ENCODE data around the gene SLC47A2. TPM values are rescaled to one million over a fixed set of nuclear protein-coding genes. Genes with fewer than 3 reads are reported as not detected.

Gene SLC47A2
- total RNA-seq, 4 donors from 2014 or later: 0.27 to 1.1 (median 0.32) TPM; not detected in 1

GRCh38 chr17:19641687-19642372 is 74.6 kb downstream of the SLC47A2 start:
- TF ChIP-seq POLR2A (IDR thresholded peaks at IDR 0.05): no peak
- no peak for TF ChIP-seq EP300 (IDR thresholded peaks at IDR 0.05; ENCODE audit: low read depth)
- TF ChIP-seq POLR2AphosphoS5 (IDR thresholded peaks at IDR 0.05): no peak
- TF ChIP-seq, protein P1, sequence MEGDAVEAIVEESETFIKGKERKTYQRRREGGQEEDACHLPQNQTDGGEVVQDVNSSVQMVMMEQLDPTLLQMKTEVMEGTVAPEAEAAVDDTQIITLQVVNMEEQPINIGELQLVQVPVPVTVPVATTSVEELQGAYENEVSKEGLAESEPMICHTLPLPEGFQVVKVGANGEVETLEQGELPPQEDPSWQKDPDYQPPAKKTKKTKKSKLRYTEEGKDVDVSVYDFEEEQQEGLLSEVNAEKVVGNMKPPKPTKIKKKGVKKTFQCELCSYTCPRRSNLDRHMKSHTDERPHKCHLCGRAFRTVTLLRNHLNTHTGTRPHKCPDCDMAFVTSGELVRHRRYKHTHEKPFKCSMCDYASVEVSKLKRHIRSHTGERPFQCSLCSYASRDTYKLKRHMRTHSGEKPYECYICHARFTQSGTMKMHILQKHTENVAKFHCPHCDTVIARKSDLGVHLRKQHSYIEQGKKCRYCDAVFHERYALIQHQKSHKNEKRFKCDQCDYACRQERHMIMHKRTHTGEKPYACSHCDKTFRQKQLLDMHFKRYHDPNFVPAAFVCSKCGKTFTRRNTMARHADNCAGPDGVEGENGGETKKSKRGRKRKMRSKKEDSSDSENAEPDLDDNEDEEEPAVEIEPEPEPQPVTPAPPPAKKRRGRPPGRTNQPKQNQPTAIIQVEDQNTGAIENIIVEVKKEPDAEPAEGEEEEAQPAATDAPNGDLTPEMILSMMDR (IDR thresholded peaks at IDR 0.05): no peak
- no peaks in the 10 kb centered on the region for H3K27me3 ChIP-seq
- no peaks in the 10 kb centered on the region for H3K36me3 ChIP-seq
- H3K27ac ChIP-seq: no peak overlapping the region
- in situ Hi-C loops (cut with MboI; ENCODE audit: low pct_ligation_motif_present in 1 of 4, low pct_unique_long_range_greater_than_20kb in 1 of 4, low sequenced_read_pairs in 3 of 4): loop anchor here in 3 of 4 donors (5.0 to 25.0 kb wide), 4 partner anchors 125 to 280 kb away; partner anchors contain the start of gene B9D1 (in 1 of the 3)
- H3K4me3 ChIP-seq: no peak overlapping the region
- DNase-seq: no peak
- 66 to 77% methylated on average over 4 of the region's 4 CpGs for WGBS, 2 donors (ENCODE audit: low coverage in 1 of 2)
- peaks cover under 1 to 9% (median 5%) of the 10 kb centered on the region in 4 donors for H3K4me1 ChIP-seq
- H3K9me3 ChIP-seq: peaks cover 0 to 5% of the 10 kb centered on the region in 2 donors
- intact Hi-C loops (cut with DNase I; ENCODE audit: low total_unique reads): loop anchor here (10.0 kb wide), 1 partner anchor 127 kb away; no protein-coding TSS in a partner anchor

- 59 to 64% methylated on average over 2 of the region's 2 CpGs for WGBS, 2 donors (ENCODE audit: low coverage in 1 of 2)
- in situ Hi-C loops (cut with MboI; ENCODE audit: low pct_ligation_motif_present in 1 of 4, low pct_unique_long_range_greater_than_20kb in 1 of 4, low sequenced_read_pairs in 3 of 4) (loop anchor here in 2 of 4 donors (10.0 to 25.0 kb wide), 3 partner anchors 117 to 270 kb away; partner anchors contain the start of gene B9D1 (in 1 of the 2)), intact Hi-C loops (cut with DNase I; ENCODE audit: low total_unique reads) (no loop called here)
Observed at GRCh38 chr17:19631905-19632304, 84.5 kb downstream of the SLC47A2 start.

DNA sequence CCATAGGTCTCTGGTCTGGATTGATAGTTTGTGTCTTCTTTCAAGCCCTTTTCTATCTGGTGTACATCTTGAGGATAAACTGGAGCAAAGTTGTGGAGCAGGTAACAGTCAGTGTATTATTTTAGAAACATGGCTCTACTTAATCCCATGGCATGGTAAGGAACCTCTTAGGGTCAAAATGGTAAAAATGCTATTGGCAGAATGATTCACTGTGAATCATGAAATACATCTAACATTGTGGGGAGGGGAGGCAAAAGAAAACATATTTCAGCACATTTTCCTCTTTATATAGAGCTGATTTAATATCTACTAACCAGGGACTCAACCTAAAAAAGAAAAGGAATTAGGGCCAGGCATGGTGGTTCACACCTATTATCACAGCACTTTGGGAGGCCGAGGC is 85.7 kb downstream of the SLC47A2 start:
- intact Hi-C loops (cut with DNase I; ENCODE audit: low total_unique reads): no loop called here
- WGBS, 2 donors (ENCODE audit: low coverage in 1 of 2): 81% methylated on average over 1 of the region's 1 CpG; no CpG with 5 or more reads in 1 of the 2 donors
- Histone ChIP-seq H3K4me3 (no peak overlapping the region), H3K36me3 (no peaks in the 10 kb centered on the region), H3K9me3 (no peaks in the 10 kb centered on the region), H3K27me3 (no peaks in the 10 kb centered on the region), H3K4me1 (no peaks in the 10 kb centered on the region), H3K27ac (no peak overlapping the region)
- no peak for TF ChIP-seq POLR2AphosphoS5 (IDR thresholded peaks at IDR 0.05)
- in situ Hi-C loops (cut with MboI; ENCODE audit: low pct_ligation_motif_present in 1 of 4, low pct_unique_long_range_greater_than_20kb in 1 of 4, low sequenced_read_pairs in 3 of 4): loop anchor here in 2 of 4 donors (10.0 to 25.0 kb wide), 3 partner anchors 116 to 268 kb away; partner anchors contain the start of gene B9D1 (in 1 of the 2)
- DNase-seq: no peak

More at GRCh38 chr17:19631905-19632304, 84.5 kb downstream of the SLC47A2 start:
- Histone ChIP-seq H3K9me3 (no peaks in the 10 kb centered on the region), H3K4me1 (no peaks in the 10 kb centered on the region), H3K27ac (no peak overlapping the region), H3K36me3 (no peaks in the 10 kb centered on the region), H3K4me3 (no peak overlapping the region), H3K27me3 (no peaks in the 10 kb centered on the region)
- DNase-seq: no peak
- TF ChIP-seq EP300 (IDR thresholded peaks at IDR 0.05; ENCODE audit: low read depth) (no peak), POLR2AphosphoS5 (IDR thresholded peaks at IDR 0.05) (no peak), POLR2A (IDR thresholded peaks at IDR 0.05) (no peak)
- TF ChIP-seq, protein P1 (IDR thresholded peaks at IDR 0.05): no peak

DNA sequence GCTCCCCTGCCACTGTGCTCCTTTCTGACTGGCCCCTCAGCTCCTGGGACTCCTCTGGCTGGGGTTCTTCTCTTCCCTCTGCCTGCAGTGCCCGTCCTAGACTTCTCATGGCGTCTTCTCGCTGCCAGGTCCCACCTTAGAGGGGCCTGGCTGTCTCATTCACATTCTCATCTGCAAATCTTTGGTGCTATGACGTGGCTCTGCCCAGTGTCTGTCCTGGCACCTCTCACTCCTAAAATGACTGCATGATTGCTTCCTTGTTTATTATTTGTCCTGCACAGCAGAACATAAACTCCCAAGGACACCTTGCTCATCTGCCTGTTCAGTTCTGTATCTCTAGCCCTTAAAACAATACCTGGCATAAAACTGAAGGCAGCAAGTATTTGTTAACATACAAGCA is 86.3 kb downstream of the SLC47A2 start:
- Histone ChIP-seq H3K4me1 (no peaks in the 10 kb centered on the region), H3K27ac (no peak overlapping the region), H3K27me3 (no peaks in the 10 kb centered on the region), H3K4me3 (no peak overlapping the region), H3K9me3 (no peaks in the 10 kb centered on the region), H3K36me3 (no peaks in the 10 kb centered on the region)
- TF ChIP-seq POLR2AphosphoS5 (IDR thresholded peaks at IDR 0.05) (no peak), EP300 (IDR thresholded peaks at IDR 0.05; ENCODE audit: low read depth) (no peak), POLR2A (IDR thresholded peaks at IDR 0.05) (no peak)
- TF ChIP-seq, protein P1 (IDR thresholded peaks at IDR 0.05): no peak
- in situ Hi-C loops (cut with MboI; ENCODE audit: low pct_ligation_motif_present in 1 of 4, low pct_unique_long_range_greater_than_20kb in 1 of 4, low sequenced_read_pairs in 3 of 4): loop anchor here in 2 of 4 donors (10.0 to 25.0 kb wide), 3 partner anchors 115 to 268 kb away; partner anchors contain the start of gene B9D1 (in 1 of the 2)
- 80 to 86% methylated on average over 3 to 4 of the region's 4 CpGs for WGBS, 2 donors (ENCODE audit: low coverage in 1 of 2)
- no peak for DNase-seq
- intact Hi-C loops (cut with DNase I; ENCODE audit: low total_unique reads): no loop called here

Data from transverse colon (tissue), 4 donors.